ENCODE results near the gene OPN1SW.

The OPN1SW gene, protein sequence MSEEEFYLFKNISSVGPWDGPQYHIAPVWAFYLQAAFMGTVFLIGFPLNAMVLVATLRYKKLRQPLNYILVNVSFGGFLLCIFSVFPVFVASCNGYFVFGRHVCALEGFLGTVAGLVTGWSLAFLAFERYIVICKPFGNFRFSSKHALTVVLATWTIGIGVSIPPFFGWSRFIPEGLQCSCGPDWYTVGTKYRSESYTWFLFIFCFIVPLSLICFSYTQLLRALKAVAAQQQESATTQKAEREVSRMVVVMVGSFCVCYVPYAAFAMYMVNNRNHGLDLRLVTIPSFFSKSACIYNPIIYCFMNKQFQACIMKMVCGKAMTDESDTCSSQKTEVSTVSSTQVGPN

GRCh38 chr7:128775744-128776474, at the start of gene OPN1SW:
TSS of gene OPN1SW (minus strand) at chr7:128775794. CDS start at chr7:128775781, 13 bp downstream.
- H3K36me3 ChIP-seq (ENCODE audit: insufficient read depth, low read length): peaks cover 12% of the 10 kb centered on the region; the same call in 1 of the 2 replicates
- no peak for TF ChIP-seq EZH2 (IDR thresholded peaks at IDR 0.05)
- no peak for TF ChIP-seq POLR2AphosphoS5 (IDR thresholded peaks at IDR 0.05; ENCODE audit: borderline replicate concordance, low read depth, low read length)
- TF ChIP-seq FOXP2 (optimal IDR thresholded peaks at IDR 0.05; ENCODE audit: control extremely low read depth, extremely low read length, insufficient read depth): no peak
- DNase-seq (ENCODE audit: low read depth, low spot score): no peak
- H3K4me3 ChIP-seq: no peak within 1 kb of the TSS
- H3K9me3 ChIP-seq (ENCODE audit: low read depth, low read length): 0 out of 2 replicates have a peak, but pooled peaks cover 5% of the 10 kb centered on the region
- no peak within 1 kb of the TSS for H3K27ac ChIP-seq
- H3K9ac ChIP-seq (ENCODE audit: insufficient read length): no peak within 1 kb of the TSS

GRCh38 chr7:128821724-128822123, 46.1 kb upstream of the OPN1SW start:
- no peak for TF ChIP-seq EZH2 (IDR thresholded peaks at IDR 0.05)
- no peak for TF ChIP-seq FOXP2 (optimal IDR thresholded peaks at IDR 0.05; ENCODE audit: control extremely low read depth, extremely low read length, insufficient read depth)
- TF ChIP-seq POLR2AphosphoS5 (IDR thresholded peaks at IDR 0.05; ENCODE audit: borderline replicate concordance, low read depth, low read length): no peak
- DNase-seq (ENCODE audit: low read depth, low spot score): no peak

GRCh38 chr7:128818694-128819093, 43.1 kb upstream of the OPN1SW start:
- DNase-seq (ENCODE audit: low read depth, low spot score): no peak
- Histone ChIP-seq H3K9me3 (ENCODE audit: low read depth, low read length) (no peaks in the 10 kb centered on the region), H3K36me3 (ENCODE audit: insufficient read depth, low read length) (no peaks in the 10 kb centered on the region), H3K4me3 (no peak overlapping the region), H3K9ac (ENCODE audit: insufficient read length) (no peak overlapping the region), H3K27ac (no peak overlapping the region)
- TF ChIP-seq EZH2 (IDR thresholded peaks at IDR 0.05) (no peak), FOXP2 (optimal IDR thresholded peaks at IDR 0.05; ENCODE audit: control extremely low read depth, extremely low read length, insufficient read depth) (no peak), POLR2AphosphoS5 (IDR thresholded peaks at IDR 0.05; ENCODE audit: borderline replicate concordance, low read depth, low read length) (no peak)

More at GRCh38 chr7:128821724-128822123, 46.1 kb upstream of the OPN1SW start:
- Histone ChIP-seq H3K9me3 (ENCODE audit: low read depth, low read length) (no peaks in the 10 kb centered on the region), H3K36me3 (ENCODE audit: insufficient read depth, low read length) (no peaks in the 10 kb centered on the region), H3K4me3 (no peak overlapping the region), H3K27ac (no peak overlapping the region), H3K9ac (ENCODE audit: insufficient read length) (no peak overlapping the region)

- Histone ChIP-seq H3K9ac (ENCODE audit: insufficient read length) (no peak overlapping the region), H3K36me3 (ENCODE audit: insufficient read depth, low read length) (no peaks in the 10 kb centered on the region), H3K9me3 (ENCODE audit: low read depth, low read length) (no peaks in the 10 kb centered on the region), H3K27ac (no peak overlapping the region), H3K4me3 (no peak overlapping the region)
- no peak for DNase-seq (ENCODE audit: low read depth, low spot score)
- TF ChIP-seq EZH2 (IDR thresholded peaks at IDR 0.05): no peak
These were observed 39.8 kb upstream of the OPN1SW start for GRCh38 chr7:128815289-128815942.

GRCh38 chr7:128814499-128814898, 38.9 kb upstream of the OPN1SW start:
- no peak for DNase-seq (ENCODE audit: low read depth, low spot score)

GRCh38 chr7:128812514-128813168, 37.0 kb upstream of the OPN1SW start:
- Histone ChIP-seq H3K36me3 (ENCODE audit: insufficient read depth, low read length) (no peaks in the 10 kb centered on the region), H3K27ac (no peak overlapping the region), H3K4me3 (peak overlapping the region; percentile 29), H3K9me3 (ENCODE audit: low read depth, low read length) (no peaks in the 10 kb centered on the region), H3K9ac (ENCODE audit: insufficient read length) (no peak overlapping the region)
- TF ChIP-seq EZH2 (IDR thresholded peaks at IDR 0.05): no peak
- TF ChIP-seq FOXP2 (optimal IDR thresholded peaks at IDR 0.05; ENCODE audit: control extremely low read depth, extremely low read length, insufficient read depth): no peak
- TF ChIP-seq POLR2AphosphoS5 (IDR thresholded peaks at IDR 0.05; ENCODE audit: borderline replicate concordance, low read depth, low read length): no peak
- peak; percentile 14 for DNase-seq (ENCODE audit: low read depth, low spot score)

More at GRCh38 chr7:128814499-128814898, 38.9 kb upstream of the OPN1SW start:
- Histone ChIP-seq H3K36me3 (ENCODE audit: insufficient read depth, low read length) (no peaks in the 10 kb centered on the region), H3K4me3 (no peak overlapping the region), H3K9me3 (ENCODE audit: low read depth, low read length) (no peaks in the 10 kb centered on the region), H3K9ac (ENCODE audit: insufficient read length) (no peak overlapping the region), H3K27ac (no peak overlapping the region)
- no peak for TF ChIP-seq FOXP2 (optimal IDR thresholded peaks at IDR 0.05; ENCODE audit: control extremely low read depth, extremely low read length, insufficient read depth)
- TF ChIP-seq EZH2 (IDR thresholded peaks at IDR 0.05): no peak
- TF ChIP-seq POLR2AphosphoS5 (IDR thresholded peaks at IDR 0.05; ENCODE audit: borderline replicate concordance, low read depth, low read length): no peak

DNA sequence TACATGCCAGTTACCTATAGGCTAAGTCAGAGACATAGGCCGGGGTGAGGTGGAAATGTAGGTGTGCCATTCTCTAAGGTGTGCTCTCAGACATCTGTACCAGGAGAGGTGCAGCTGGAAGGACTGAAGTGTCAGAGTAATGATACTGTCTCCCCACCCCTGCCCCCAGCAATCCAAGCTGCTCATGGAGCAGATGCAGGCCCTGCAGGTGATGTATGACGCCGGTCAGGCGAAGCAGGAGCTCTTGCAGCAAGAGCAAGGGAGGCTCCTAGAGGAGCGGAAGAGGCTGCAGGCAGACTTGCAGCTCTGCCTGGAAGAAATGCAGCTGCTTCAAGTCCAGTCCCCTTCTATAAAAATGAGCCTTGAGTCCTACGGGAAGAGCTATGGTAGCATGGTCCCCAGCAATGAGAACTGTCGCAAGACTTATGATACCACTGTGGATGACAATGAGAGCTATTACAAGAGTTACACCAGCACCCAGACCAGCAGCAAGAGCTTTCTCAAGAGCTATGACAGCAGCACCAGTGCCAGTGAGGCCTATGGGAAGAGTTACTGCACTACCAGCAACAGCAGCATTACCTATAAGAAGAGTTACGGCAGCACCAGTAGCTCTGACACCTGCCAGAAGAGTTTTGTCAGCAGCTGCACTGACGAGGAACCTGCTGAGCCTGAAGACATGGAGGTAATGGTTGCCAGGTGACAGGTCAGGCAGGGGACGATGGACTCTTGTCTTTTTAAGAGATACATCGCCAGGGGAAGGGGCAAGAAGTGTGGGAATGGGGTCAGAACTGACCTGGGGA, 36.2 kb upstream of the OPN1SW start:
- no peak overlapping the region for H3K27ac ChIP-seq
- H3K4me3 ChIP-seq: no peak overlapping the region
- no peaks in the 10 kb centered on the region for H3K36me3 ChIP-seq (ENCODE audit: insufficient read depth, low read length)
- DNase-seq (ENCODE audit: low read depth, low spot score): no peak
- TF ChIP-seq EZH2 (IDR thresholded peaks at IDR 0.05) (no peak), FOXP2 (optimal IDR thresholded peaks at IDR 0.05; ENCODE audit: control extremely low read depth, extremely low read length, insufficient read depth) (no peak)
- H3K9me3 ChIP-seq (ENCODE audit: low read depth, low read length): no peaks in the 10 kb centered on the region
- H3K9ac ChIP-seq (ENCODE audit: insufficient read length): no peak overlapping the region
